ENCODE results near the gene UBR2. TPM values are rescaled to one million over a fixed set of nuclear protein-coding genes. Genes with fewer than 3 reads are reported as not detected.
"Not testable (repeated sequence)": the region's sequence is repeated elsewhere in the genome, so short reads cannot be mapped to it uniquely, and the experiment has no call there.

Gene UBR2
- total and polyA plus RNA-seq, 2 donors: 13.0 to 48.1 TPM

DNA sequence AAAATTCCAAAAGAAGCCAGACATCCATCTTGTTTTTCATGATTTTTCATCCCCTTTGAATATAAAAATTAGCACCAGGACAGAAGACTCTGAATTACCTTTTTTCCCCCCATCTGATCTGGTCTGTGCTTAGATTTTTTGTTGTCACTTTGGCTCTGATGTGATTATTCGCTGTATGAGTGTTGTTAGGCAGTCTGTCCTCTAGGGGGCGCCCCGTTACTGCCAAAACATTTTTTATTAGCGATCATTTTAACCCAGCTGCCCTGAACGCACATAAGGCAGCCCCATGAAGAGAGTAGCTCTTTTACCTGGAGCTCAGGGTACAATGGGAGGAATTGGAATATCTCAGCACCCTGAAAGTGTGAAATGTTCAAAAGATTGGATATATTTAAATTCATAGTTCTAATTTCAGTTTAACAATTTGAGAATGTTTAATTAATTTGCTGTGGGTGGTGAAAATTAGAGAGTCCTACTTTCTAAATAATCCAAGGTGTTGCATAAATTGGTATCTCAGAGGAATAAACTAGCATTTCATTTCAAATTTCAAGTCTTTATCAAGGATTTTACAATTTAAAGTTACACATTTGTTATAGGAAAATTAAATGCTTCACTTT, 97.8 kb downstream of the UBR2 start:
- H3K4me1 ChIP-seq (ENCODE audit: insufficient read depth): no peaks in the 10 kb centered on the region
- DNase-seq (ENCODE audit: extremely low spot score): peak; percentile 48
- H3K4me3 ChIP-seq (ENCODE audit: low read depth, low read length): no peak overlapping the region
- under 1% methylated on average over 5 of the region's 5 CpGs for WGBS
- no peak overlapping the region for H3K27ac ChIP-seq (ENCODE audit: low read depth)
- H3K36me3 ChIP-seq (ENCODE audit: insufficient read depth): peaks cover 4% of the 10 kb centered on the region

DNA sequence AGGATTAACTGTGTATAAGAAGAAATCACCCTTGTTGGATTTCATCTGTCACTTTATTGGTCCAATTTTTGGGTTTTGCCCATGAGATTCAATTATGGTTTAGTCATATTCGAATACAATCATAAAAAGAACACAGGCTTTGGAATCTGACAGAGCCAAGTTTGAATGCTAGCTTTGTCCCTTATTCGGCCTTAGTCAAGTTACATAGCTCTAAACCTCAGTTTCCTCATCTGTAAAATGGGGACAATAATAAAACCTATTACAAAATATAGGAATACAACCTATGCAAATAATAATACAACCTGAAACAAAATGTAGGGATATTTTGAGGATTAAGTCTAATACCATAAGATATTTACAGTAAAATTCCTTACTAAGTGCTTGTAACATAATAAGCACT, 100.9 kb downstream of the UBR2 start:
- no peaks in the 10 kb centered on the region for H3K4me1 ChIP-seq (ENCODE audit: insufficient read depth)
- no peak for DNase-seq (ENCODE audit: extremely low spot score)
- WGBS: 94% methylated on average over 2 of the region's 2 CpGs
- H3K27ac ChIP-seq (ENCODE audit: low read depth): no peak overlapping the region
- peaks cover 5% of the 10 kb centered on the region for H3K36me3 ChIP-seq (ENCODE audit: insufficient read depth)
- H3K4me3 ChIP-seq (ENCODE audit: low read depth, low read length): no peak overlapping the region

DNA sequence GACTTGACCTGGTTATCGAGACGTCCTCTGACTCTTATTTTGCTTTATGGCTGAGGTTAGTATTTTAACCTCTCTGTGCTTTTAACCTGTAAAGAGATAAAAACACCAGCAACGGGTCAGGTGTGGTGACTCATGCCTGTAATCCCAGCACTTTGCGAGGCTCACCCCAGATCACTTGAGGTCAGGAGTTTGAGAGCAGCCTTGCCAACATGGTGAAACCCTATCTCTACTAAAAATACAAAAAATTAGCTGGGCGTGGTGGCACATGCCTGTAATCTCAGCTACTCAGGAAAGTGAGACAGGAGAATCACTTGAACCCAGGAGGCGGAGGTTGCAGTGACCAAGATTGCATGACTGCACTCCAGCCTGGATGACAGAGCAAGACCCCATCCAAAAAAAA, 110.5 kb downstream of the UBR2 start:
- H3K27ac ChIP-seq (ENCODE audit: low read depth); DNase-seq (ENCODE audit: extremely low spot score); H3K4me1 ChIP-seq (ENCODE audit: insufficient read depth); H3K4me3 ChIP-seq (ENCODE audit: low read depth, low read length): not testable (repeated sequence)
- peaks cover 16% of the 10 kb centered on the region for H3K36me3 ChIP-seq (ENCODE audit: insufficient read depth)
- 79% methylated on average over 6 of the region's 6 CpGs for WGBS

DNA sequence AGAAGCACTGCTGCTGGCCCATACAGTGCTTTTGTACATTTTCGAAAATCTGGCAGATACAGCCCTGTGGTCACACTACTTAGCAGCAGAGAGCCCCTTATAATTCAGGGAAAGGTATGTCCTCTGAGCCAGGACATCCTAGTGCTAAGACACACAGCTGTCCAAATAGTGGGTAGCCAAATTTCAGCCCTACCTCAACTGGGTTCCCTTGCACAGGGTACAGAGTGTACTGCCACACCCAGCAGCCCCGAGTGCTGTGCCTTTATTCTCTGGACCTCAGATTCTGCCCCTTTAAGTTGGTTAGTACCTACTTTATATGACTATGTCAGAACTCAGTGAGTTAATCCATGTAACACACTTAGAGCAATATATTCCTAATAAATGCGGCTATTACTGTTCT, 111.0 kb downstream of the UBR2 start:
- WGBS: 92% methylated on average over 3 of the region's 3 CpGs
- H3K27ac ChIP-seq (ENCODE audit: low read depth): no peak overlapping the region
- peaks cover 13% of the 10 kb centered on the region for H3K36me3 ChIP-seq (ENCODE audit: insufficient read depth)
- no peak overlapping the region for H3K4me3 ChIP-seq (ENCODE audit: low read depth, low read length)
- no peaks in the 10 kb centered on the region for H3K4me1 ChIP-seq (ENCODE audit: insufficient read depth)
- DNase-seq (ENCODE audit: extremely low spot score): no peak

DNA sequence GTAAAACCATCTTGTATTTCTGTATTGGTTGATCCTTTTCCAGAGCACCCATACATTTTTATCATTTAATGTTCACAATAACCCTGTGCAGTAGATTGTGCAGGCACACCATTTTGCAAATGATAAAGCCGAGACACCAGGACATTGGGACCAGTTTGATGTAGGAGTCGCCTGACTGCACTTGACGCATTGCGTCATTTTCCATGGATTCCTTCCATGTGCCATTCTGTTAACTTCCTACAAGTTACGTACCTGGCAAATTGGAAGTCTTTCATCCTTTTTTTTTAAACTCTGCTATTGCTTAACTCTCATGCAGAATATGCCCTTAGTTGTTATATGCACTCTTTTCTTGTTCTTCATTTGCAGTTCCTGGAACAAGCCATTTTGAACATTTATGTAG, 115.5 kb downstream of the UBR2 start:
- no peak overlapping the region for H3K27ac ChIP-seq (ENCODE audit: low read depth)
- no peak overlapping the region for H3K4me3 ChIP-seq (ENCODE audit: low read depth, low read length)
- peaks cover 4% of the 10 kb centered on the region for H3K36me3 ChIP-seq (ENCODE audit: insufficient read depth)
- H3K4me1 ChIP-seq (ENCODE audit: insufficient read depth): no peaks in the 10 kb centered on the region
- 93% methylated on average over 5 of the region's 5 CpGs for WGBS
- no peak for DNase-seq (ENCODE audit: extremely low spot score)

DNA sequence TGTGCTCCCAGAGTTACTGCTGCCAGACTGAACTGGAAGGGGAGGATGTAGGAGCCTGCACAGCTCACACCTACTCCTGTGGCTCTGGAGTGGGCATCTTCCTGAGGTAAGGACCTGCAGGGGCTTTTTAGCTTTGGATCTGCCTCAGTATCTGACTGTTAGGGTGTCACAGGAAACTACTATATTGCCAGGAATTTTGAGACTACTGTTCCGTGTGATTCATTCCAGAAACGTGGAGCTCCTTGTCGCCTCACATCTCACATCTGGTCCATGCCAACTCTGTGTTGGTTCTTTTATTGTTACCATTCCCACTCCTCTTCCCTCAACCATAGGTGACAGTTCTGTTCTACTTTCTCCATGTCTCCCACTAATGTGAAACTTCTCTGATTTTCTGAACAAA, 124.5 kb downstream of the UBR2 start:
- H3K36me3 ChIP-seq (ENCODE audit: insufficient read depth): peaks cover 3% of the 10 kb centered on the region
- H3K4me3 ChIP-seq (ENCODE audit: low read depth, low read length): no peak overlapping the region
- no peak for DNase-seq (ENCODE audit: extremely low spot score)
- WGBS: 73% methylated on average over 3 of the region's 3 CpGs
- no peak overlapping the region for H3K27ac ChIP-seq (ENCODE audit: low read depth)
- no peaks in the 10 kb centered on the region for H3K4me1 ChIP-seq (ENCODE audit: insufficient read depth)

DNA sequence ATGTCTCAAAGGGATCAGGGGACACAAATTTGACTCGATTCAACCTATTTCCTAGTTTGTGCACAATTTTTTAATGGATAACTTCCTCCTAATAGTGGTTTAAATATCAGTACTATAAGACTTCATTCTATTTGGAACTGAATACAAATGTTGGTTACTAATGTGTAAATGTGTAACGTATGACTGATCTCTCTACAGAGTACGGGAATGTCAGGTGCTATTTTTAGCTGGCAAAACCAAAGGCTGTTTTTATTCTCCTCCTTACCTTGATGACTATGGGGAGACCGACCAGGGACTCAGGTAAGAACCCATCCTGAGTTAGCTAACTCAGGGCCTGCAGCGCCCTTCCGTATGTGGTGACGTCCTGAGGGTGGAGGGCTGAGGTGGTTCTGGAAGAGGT, 125.5 kb downstream of the UBR2 start:
- 93% methylated on average over 7 of the region's 7 CpGs for WGBS
- H3K4me3 ChIP-seq (ENCODE audit: low read depth, low read length): no peak overlapping the region
- H3K36me3 ChIP-seq (ENCODE audit: insufficient read depth): peaks cover 3% of the 10 kb centered on the region
- no peaks in the 10 kb centered on the region for H3K4me1 ChIP-seq (ENCODE audit: insufficient read depth)
- no peak for DNase-seq (ENCODE audit: extremely low spot score)
- no peak overlapping the region for H3K27ac ChIP-seq (ENCODE audit: low read depth)

DNA sequence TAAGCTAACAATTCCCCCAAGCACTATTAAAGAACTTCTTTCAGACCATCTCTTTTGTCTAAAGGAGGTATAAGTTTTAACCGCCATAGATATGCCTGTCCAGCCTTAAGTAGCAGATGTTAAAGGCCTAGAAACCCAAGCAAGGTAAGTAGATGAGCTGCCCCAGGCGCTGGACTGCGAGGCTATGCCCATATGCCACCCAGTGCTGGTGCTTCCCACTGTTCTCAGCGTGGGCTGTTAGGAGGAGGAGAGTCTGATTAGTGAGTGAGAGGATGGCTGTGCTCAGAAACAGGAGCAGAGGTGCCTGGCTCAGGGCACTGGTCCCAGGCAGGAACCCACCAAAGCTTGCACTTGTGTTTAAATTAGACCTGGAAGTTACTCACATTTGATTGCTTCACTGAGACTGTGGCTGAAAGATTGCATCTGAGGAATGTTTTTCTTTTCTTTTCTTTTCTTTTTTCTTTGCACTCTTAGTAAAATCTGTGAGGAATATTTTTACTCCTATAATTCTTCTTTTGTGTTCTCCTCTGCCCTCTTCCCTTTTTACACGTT, 126.4 kb downstream of the UBR2 start:
- 92% methylated on average over 5 of the region's 5 CpGs for WGBS
- Histone ChIP-seq H3K36me3 (ENCODE audit: insufficient read depth) (peaks cover 3% of the 10 kb centered on the region), H3K27ac (ENCODE audit: low read depth) (no peak overlapping the region), H3K4me1 (ENCODE audit: insufficient read depth) (no peaks in the 10 kb centered on the region), H3K4me3 (ENCODE audit: low read depth, low read length) (no peak overlapping the region)
- no peak for DNase-seq (ENCODE audit: extremely low spot score)

- H3K4me1 ChIP-seq (ENCODE audit: insufficient read depth): no peaks in the 10 kb centered on the region
- H3K27ac ChIP-seq (ENCODE audit: low read depth): no peak overlapping the region
- 89% methylated on average over 2 of the region's 2 CpGs for WGBS
- H3K4me3 ChIP-seq (ENCODE audit: low read depth, low read length): no peak overlapping the region
- no peak for DNase-seq (ENCODE audit: extremely low spot score)
- H3K36me3 ChIP-seq (ENCODE audit: insufficient read depth): peaks cover 3% of the 10 kb centered on the region
Measured at GRCh38 chr6:42690872-42691271, 127.0 kb downstream of the UBR2 start.

DNA sequence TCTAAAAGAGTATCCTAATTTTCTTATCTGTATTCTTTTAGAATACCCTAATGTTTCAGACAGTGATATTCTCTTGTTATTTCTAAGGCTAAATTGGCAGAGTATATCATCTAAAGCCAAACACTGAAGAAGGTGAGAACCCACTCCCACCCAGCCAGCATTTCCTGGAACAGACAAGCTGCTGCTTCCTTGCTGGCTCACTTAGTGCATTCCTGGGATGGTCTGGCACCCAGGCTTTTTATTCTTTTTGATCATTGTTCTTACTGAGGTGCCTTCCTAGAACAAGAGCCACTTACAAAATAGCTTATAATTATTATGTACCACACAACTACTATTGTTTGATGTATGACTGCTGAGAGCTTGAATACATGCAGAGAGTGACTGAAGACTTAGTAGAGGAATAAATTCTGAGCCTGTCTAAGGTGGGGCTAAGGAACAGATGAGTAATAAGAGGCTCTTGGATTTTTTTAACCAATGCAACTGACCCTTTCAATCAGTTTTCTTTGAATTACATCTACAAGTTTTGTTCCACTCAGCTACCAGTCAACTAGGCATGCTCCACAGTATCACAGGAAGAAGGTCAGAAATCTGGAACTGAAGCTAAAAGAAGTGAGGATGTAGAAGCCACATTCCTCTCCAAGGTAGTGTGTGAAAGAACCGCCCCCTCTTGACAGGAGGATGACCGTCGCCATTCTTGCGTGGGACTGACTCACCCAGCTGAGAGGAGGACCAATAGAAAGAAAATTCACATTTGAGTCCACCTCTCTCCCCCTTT, 128.5 kb downstream of the UBR2 start:
- H3K4me3 ChIP-seq (ENCODE audit: low read depth, low read length): no peak overlapping the region
- 73% methylated on average over 4 of the region's 4 CpGs for WGBS
- H3K4me1 ChIP-seq (ENCODE audit: insufficient read depth): no peaks in the 10 kb centered on the region
- H3K36me3 ChIP-seq (ENCODE audit: insufficient read depth): peaks cover 2% of the 10 kb centered on the region
- no peak overlapping the region for H3K27ac ChIP-seq (ENCODE audit: low read depth)
- DNase-seq (ENCODE audit: extremely low spot score): no peak

DNA sequence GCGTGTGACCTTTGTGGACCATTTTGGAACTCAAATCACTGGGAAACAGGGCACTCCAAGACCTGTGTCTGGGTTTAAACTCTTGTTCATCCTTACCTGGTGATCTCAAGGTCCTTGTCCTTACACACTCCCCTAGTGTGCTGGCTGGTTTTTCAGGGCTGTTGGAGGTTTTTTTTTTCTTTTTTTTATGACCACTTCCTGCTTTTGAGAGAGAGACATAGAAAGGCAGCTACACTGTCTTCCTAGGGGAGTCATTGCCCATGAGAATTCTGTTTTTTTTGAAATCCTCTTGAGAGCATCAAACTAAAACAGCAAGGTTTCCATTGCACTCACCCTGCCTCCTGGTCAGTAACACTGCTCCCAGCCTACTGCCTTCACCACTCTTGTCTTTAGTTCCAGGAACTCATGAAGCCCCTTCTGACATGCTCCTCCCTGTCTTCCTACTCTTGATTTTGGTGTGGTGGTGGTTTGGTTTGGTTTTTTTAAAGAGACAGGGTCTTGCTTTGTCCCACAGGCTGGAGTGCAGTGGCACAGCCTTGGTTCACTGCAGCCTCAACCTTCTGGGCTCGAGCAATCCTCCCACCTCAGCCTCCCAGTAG, 130.0 kb downstream of the UBR2 start:
- WGBS: 97% methylated on average over 2 of the region's 2 CpGs
- no peak overlapping the region for H3K4me3 ChIP-seq (ENCODE audit: low read depth, low read length)
- peaks cover 2% of the 10 kb centered on the region for H3K36me3 ChIP-seq (ENCODE audit: insufficient read depth)
- DNase-seq (ENCODE audit: extremely low spot score): no peak
- H3K4me1 ChIP-seq (ENCODE audit: insufficient read depth): no peaks in the 10 kb centered on the region
- H3K27ac ChIP-seq (ENCODE audit: low read depth): no peak overlapping the region

- H3K27ac ChIP-seq (ENCODE audit: low read depth): no peak overlapping the region
- no peaks in the 10 kb centered on the region for H3K4me1 ChIP-seq (ENCODE audit: insufficient read depth)
- WGBS: 40% methylated on average over 4 of the region's 4 CpGs
- H3K4me3 ChIP-seq (ENCODE audit: low read depth, low read length): no peak overlapping the region
- H3K36me3 ChIP-seq (ENCODE audit: insufficient read depth): peaks cover 2% of the 10 kb centered on the region
- DNase-seq (ENCODE audit: extremely low spot score): no peak
Measured at GRCh38 chr6:42694586-42694985, 130.8 kb downstream of the UBR2 start.

- WGBS: 60% methylated on average over 7 of the region's 7 CpGs
- H3K36me3 ChIP-seq (ENCODE audit: insufficient read depth): no peaks in the 10 kb centered on the region
- no peaks in the 10 kb centered on the region for H3K4me1 ChIP-seq (ENCODE audit: insufficient read depth)
- no peak overlapping the region for H3K4me3 ChIP-seq (ENCODE audit: low read depth, low read length)
- no peak for DNase-seq (ENCODE audit: extremely low spot score)
- H3K27ac ChIP-seq (ENCODE audit: low read depth): no peak overlapping the region
Measured at GRCh38 chr6:42696526-42697267, 132.9 kb downstream of the UBR2 start.

Data from urinary bladder (tissue), 4 donors.